HG03045 (cell line): Measurements from ENCODE around the gene CHADL.

Source experiments
- ATAC-seq: cut with Tn5 transposase; IDR thresholded peaks from one replicate; pipeline ENCODE4 v1.9.1; 2021; ENCODE audit warnings: mild to moderate bottlenecking, moderate library complexity; ENCODE audit not compliant: unreplicated experiment

CHADL gene

GRCh38 chr22:41234815-41235695 is 5.7 kb downstream of the CHADL start:
- ATAC-seq = no peak

DNA sequence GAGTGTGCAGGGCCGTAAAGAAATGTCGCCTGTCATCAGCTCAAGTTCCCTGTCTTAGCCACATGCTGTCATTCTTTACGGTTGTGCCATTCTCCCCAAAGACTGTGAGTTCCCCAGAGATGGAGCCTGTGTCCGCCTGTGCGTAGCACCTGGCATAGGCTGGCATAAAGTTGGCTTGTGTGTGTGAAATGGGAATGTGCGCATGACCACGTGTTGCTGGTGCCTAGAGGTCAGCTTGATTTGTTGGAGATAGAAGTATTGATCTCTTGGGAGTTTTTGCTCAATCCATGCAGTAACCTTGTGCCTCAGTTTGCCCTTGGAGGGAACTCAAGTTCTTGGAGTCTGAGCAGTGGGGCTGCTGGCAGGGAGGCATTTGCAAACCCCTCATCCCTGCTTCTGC is 9.4 kb downstream of the CHADL start:
- ATAC-seq = no peak

GRCh38 chr22:41230401-41230785 is 10.3 kb downstream of the CHADL start:
- no peak for ATAC-seq

DNA sequence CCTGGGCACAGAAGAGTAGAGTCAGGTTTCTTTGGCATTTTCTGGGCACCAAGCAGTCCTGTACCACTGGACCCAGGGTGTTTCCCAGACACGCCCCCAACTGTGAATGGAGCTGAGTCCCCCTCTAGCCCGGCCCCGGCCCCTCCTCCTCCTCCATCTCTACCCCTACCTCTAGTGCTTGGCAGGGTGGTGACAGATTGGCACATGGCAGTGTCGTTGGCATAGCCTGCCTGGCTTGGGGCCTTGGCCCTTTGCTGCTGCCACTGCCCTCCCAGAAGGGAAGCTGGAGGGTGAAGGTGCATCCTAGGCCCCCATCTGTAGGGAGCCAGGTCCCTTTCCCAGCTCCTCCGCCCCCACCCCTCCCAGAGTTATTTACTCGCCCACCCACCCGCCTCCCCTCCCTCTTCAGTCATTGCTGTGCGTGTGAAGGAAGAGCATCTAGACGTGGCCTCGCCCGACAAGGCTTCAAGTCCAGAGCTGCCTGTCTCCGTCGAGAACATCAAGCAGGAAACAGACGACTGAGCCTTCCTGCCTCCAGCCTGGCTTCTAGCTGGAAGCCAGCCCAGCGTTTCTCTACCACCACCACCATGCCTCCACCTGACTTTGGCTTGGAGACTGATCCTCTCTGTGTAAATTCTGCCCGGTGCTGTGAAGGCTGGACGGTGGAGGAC is 10.9 kb downstream of the CHADL start:
- no peak for ATAC-seq

GRCh38 chr22:41229215-41229614 is 11.5 kb downstream of the CHADL start:
- ATAC-seq = no peak

DNA sequence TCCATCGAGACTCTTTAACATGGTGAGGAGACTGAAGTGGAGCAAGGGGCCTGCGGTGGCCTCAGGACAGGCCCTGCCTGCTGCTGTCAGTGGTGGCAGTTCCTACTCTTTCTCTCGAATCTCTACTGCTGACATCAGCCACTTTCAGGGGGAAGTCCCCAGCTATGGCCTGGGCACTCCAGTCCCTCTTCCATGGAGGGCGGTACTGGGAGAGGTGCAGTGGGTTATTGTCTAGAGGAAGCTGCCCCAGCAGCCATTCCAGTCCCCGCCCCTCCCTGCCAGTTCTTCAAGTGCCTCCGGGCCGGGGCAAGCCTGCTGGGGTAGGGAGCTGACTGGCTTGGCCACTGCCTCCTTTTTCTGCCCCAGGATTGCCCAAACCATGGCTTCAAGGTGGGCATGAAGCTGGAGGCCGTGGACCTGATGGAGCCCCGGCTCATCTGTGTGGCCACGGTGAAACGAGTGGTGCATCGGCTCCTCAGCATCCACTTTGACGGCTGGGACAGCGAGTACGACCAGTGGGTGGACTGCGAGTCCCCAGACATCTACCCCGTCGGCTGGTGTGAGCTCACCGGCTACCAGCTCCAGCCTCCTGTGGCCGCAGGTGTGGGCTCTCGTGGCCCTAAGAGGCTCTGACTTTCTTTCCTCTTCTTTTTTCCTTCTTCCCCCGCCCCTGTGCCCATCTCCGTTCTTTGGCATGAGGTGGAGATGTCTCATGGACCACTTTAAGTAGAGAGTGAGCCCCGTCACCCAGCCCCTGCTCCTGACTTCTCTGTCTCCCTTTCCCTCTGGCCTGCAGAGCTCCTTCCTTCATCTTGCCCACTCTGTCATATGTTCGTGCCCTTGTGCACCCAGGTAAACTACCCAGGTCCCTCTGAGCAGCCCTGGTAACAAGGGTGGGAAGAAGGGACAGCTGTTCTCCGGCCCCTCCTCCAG is 13.7 kb downstream of the CHADL start:
- no peak for ATAC-seq

DNA sequence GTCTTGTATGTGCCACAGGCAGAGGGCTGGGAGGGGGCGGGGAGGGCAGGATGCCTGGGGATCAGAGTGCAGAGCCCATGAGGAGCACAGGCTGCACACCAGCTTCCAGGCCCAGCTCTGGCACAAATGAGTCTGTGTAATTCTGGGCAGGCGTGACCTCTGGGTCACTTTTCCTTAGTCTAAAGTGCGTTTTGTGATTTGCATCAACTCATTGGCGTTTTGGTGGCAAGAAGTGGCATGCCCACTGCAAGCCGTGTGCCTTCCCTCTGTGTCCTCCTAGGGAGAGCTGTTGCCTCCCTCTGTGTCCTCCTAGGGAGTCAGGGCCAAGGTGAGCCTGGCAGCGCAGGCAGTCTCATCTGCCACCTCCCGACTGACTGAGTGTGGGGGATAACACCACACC is 17.2 kb downstream of the CHADL start:
- ATAC-seq = no peak

DNA sequence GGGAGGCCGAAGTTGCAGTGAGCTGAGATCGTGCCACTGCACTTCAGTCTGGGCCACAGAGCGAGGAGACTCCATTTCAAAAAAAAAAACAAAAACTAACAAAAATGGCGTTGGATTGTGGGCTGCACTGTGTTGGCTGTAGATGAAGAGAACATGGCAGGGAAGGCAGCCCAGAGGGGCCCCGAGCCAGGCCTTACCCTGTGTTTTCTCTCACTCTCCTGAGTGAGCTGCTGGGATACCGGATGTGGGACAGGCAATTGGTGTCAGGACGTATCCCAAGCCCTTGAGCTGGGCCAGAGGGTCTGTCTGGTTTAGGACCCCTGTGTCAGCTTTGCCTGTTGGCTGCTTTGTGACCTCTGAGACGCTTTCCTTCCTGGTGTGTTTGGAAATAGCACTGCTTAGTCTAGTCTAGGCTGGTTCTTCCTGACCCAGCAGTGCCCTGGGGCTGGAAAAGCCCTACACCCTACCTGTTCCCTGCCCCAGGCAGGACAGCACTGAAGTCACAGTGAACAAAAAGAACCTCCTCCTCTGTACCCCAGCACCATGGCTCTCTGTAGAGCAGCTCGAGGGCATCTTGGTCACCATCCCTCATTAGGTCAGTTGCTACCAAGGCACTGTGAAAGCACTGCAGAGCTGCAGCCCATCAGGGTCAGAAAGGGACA is 17.8 kb downstream of the CHADL start:
- ATAC-seq = no peak

- ATAC-seq = no peak
These were observed 23.1 kb downstream of the CHADL start for GRCh38 chr22:41217553-41218157.

DNA sequence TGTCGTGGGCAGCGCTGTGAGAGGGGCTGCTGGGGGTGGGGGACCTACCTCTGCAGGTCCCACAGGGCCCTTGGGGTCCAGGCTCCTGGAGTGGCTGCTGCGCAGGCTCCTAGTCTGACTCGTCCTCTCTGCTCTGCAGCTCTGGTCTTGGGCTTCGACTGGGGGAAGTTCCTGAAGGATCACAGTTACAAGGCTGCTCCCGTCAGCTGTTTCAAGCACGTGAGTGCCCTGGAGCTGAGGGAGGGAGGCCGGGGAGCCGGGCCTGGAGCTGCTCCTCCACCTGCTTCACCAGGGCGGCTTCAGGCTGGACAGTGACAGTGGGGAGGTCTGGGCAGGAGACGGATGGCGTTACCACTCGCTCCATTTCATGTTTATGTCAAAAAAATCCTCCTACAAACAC is 23.7 kb downstream of the CHADL start:
- ATAC-seq = no peak

DNA sequence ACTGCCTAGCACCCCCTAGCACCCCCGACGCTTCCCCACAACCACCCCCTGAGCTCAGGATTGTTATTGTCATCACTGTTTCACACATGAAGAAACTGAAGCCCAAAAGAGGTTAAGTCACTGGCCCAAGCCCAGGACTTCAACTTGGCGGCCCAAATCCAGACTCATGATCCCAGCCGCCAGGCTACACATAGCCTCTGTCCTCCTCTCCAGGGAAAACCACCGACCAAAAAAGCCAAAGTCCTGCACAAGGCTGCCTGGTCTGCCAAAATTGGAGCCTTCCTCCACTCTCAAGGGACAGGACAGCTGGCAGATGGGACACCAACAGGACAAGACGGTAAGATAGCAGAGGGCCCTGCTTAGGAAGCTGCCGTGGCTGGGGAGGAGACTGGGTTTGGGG is 24.8 kb downstream of the CHADL start:
- ATAC-seq = no peak

- no peak for ATAC-seq
These were observed 25.3 kb downstream of the CHADL start for GRCh38 chr22:41215409-41215808.

DNA sequence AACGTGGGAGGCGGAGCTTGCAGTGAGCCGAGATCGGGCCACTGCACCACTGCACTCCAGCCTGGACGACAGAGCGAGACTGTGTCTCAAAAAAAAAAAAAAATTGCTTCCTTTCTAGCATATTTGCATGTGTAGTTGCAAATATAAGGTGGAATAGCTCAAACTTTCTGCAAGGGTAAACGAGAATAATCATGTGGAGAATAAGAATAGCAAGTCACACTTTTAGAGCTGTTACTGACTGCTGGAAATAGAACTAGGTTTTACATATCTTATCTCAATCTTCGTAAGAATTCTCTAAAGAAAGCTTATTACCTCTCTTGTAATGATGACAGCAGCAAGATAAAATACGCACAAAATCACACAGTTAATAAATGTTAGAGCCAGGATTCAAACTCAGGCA is 34.0 kb downstream of the CHADL start:
- no peak for ATAC-seq

GRCh38 chr22:41204992-41205900 is 35.5 kb downstream of the CHADL start, which contains the start of gene L3MBTL2:
TSS of gene L3MBTL2 (plus strand) at chr22:41205312. CDS start at chr22:41205363, 51 bp downstream.
- ATAC-seq = peak; percentile 96

DNA sequence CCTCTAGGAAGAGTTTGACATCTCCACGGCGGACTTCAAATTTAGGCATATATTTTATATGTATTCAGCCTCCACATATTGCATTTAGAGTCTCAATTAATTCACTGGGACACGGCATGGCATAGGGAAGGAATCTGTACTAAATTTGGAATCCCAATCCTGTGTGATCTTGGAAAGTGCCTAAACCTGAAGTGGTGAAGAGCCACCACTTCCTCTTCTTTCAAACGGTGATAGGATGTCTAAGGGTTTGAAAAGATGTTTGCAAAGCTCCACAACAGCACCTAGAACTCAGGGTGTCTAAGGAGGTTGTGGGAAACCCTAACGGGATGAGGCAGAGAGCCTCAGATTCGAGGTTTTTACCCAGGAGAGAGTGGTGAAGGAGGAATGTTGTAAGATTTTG is 36.7 kb downstream of the CHADL start:
- ATAC-seq = no peak

GRCh38 chr22:41203118-41203517 is 37.6 kb downstream of the CHADL start:
- no peak for ATAC-seq

DNA sequence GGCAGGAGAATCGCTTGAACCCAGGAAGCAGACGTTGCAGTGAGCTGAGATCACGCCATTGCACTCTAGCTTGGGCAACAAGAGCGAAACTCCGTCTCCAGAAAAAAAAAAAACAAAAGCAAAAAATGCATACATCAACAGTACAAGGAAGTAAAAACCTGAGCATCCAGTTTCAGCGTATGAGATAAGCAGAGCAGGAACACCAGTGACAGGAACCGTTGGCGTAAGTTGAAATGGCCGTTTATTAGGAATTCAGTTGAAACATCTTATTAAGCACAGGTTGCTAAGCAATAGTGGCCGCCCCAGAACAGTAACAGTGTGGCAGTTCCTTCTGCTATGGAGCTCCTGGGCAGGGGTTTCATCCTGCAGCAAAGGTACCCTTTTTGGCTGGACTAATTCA is 39.6 kb downstream of the CHADL start:
- ATAC-seq = no peak

GRCh38 chr22:41198027-41198580 is 42.6 kb downstream of the CHADL start:
- ATAC-seq = no peak
